ENCODE data around the gene RGS1. TPM values are rescaled to one million over a fixed set of nuclear protein-coding genes. Genes with fewer than 3 reads are reported as not detected.

The RGS1 gene
- polyA plus RNA-seq, 1 donor from 2014 or later: 119 TPM

DNA sequence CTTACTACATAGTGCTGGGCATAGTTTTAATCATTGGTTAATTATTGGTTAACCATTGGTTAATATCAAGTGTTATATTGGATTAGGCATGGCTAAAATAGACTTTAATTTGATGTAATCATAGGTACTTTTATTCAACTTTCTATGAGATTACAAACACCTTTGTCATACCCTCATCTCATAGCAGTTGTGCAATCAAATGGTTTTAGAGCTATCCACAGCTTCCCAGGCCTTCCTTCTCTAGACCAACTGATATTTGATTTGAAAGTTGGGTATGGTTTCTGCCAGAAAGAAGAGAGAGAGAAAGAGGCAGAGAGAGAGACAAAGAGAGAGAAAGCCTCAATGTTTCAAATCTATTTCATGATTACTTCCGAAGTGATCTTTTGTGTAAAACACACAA lies 9.6 kb upstream of the RGS1 start:
- Mint-ChIP-seq H3K27ac (no peak overlapping the region), H3K4me1 (peaks cover 0 to 3% (median 0%) of the 10 kb centered on the region in 3 donors)

DNA sequence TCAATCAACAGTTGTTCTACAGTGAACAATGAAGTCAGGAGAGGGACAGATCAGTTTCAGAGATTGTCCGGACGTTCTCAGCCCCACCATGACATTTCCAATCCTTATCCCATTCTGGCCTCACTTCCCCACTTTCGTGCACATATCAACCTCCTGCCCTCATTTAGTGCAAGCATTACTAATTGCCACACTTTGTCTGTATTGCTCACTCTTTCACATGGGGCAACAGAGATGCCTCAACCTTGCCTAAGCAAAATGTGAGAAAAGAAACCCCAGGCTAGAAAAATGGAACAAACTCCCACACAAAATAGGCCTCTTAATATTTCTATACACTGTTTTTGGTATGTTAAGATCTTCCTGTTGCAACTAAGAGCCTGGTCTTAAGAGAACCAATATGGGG lies 8.9 kb upstream of the RGS1 start:
- Mint-ChIP-seq H3K27me3 (peaks cover 1% of the 10 kb centered on the region), H3K4me3 (no peak overlapping the region), H3K4me1 (peaks cover 0 to 3% (median 0%) of the 10 kb centered on the region in 3 donors), H3K36me3 (no peaks in the 10 kb centered on the region), H3K27ac (no peak overlapping the region), H3K9me3 (peaks cover 2 to 5% (median 2%) of the 10 kb centered on the region in 3 donors)

More for the DNA sequence above, 9.6 kb upstream of the RGS1 start:
- H3K9me3 Mint-ChIP-seq: peaks cover 2 to 5% (median 2%) of the 10 kb centered on the region in 3 donors
- H3K27me3 Mint-ChIP-seq: no peaks in the 10 kb centered on the region
- no peaks in the 10 kb centered on the region for H3K36me3 Mint-ChIP-seq
- H3K4me3 Mint-ChIP-seq: no peak overlapping the region

DNA sequence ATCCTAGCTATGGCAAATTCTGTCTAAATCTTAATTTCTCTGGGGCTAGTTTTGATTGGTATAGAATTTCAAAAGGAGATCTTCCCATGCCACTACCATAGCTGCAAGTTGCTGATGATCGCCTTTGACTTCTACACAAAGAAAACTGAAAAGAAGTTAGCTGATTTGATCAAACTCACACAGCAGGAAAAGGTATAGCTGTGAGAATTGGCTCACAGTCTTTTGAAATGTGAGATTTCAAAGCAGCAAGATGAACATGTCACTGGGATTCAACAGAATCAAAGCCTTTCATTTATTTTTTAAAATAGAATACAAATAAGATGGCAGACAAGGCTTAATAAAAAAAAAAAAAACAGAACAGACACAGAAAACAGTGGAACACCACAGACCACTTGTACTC lies 7.5 kb upstream of the RGS1 start:
- H3K27me3 Mint-ChIP-seq: peaks cover 1% of the 10 kb centered on the region
- peaks cover under 1 to 5% (median 2%) of the 10 kb centered on the region in 3 donors for H3K9me3 Mint-ChIP-seq
- no peak overlapping the region for H3K4me3 Mint-ChIP-seq
- H3K27ac Mint-ChIP-seq: no peak overlapping the region
- H3K36me3 Mint-ChIP-seq: no peaks in the 10 kb centered on the region
- peaks cover 0 to 3% (median 0%) of the 10 kb centered on the region in 3 donors for H3K4me1 Mint-ChIP-seq

DNA sequence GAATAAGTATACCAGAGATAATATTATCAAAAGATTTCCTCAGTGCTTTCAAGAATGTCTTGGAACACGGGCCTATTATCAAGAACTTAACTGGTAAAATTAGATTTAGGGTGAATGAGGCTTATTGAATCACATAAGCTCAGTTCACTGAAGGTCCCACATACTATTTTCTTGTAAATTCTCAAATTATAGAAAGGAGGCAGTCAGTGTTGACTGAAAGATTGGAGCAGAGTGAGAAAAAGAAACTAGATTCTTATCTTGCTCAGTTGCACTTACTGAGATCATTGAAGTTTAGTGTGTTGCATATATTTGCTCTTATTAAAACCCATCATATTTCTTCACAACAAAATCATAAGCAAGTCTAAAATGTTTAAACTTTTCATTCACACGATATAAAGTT lies 3.9 kb upstream of the RGS1 start:
- H3K36me3 Mint-ChIP-seq: no peaks in the 10 kb centered on the region
- H3K4me1 Mint-ChIP-seq: peaks cover 7 to 9% (median 8%) of the 10 kb centered on the region in 3 donors
- peaks cover 11% of the 10 kb centered on the region for H3K27me3 Mint-ChIP-seq
- no peak overlapping the region for H3K27ac Mint-ChIP-seq
- no peak overlapping the region for H3K4me3 Mint-ChIP-seq
- peaks cover 0 to 5% (median 2%) of the 10 kb centered on the region in 3 donors for H3K9me3 Mint-ChIP-seq

DNA sequence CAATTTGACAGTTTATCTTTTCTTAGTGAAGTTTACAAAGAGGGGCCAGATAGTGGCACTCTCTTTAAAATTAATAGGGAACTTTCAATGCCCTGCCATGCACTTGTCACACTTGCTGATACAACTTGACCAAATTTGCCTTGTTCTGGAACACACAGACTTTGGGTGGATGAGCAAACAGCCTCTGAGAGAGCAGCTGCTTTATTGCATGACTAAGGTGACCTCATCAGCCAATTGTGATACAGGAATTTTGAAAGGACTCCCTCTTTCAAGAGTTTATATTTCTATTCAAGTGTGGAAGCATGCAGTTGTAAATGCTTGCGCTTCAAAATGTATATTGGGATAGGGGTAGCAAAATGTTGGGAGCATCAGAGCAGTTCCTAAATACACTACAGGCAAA lies 2.1 kb upstream of the RGS1 start:
- Mint-ChIP-seq H3K4me1 (peaks cover 7 to 15% (median 11%) of the 10 kb centered on the region in 3 donors), H3K9me3 (peaks cover 0 to 5% (median 2%) of the 10 kb centered on the region in 3 donors), H3K27ac (peak overlapping the region in 2 of 3 donors; percentile 21 to 48), H3K27me3 (peaks cover 11% of the 10 kb centered on the region), H3K4me3 (no peak overlapping the region), H3K36me3 (no peaks in the 10 kb centered on the region)

DNA sequence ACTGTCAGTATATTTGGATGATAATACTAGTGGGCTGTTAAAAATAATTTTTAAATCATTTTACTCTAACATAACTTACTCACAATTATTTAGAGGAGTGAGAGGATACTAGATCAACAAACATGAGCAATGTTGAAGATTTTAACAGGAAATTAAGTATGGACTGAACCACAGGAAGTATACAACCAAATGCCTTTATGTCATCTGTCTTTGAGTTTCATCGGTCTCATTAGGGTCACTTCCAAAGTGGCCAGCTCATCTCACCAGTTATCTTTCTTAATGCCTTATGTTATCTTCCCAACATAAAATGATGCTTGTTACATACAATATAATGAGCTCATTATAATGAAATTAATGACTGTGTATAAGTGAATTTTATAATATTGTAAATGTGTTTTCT lies 1.5 kb upstream of the RGS1 start:
- peaks cover 7 to 15% (median 11%) of the 10 kb centered on the region in 3 donors for H3K4me1 Mint-ChIP-seq
- peaks cover 11% of the 10 kb centered on the region for H3K27me3 Mint-ChIP-seq
- no peaks in the 10 kb centered on the region for H3K36me3 Mint-ChIP-seq
- no peak overlapping the region for H3K4me3 Mint-ChIP-seq
- peak overlapping the region in 1 of 3 donors; percentile 48 for H3K27ac Mint-ChIP-seq
- H3K9me3 Mint-ChIP-seq: peaks cover 0 to 5% (median 2%) of the 10 kb centered on the region in 3 donors

DNA sequence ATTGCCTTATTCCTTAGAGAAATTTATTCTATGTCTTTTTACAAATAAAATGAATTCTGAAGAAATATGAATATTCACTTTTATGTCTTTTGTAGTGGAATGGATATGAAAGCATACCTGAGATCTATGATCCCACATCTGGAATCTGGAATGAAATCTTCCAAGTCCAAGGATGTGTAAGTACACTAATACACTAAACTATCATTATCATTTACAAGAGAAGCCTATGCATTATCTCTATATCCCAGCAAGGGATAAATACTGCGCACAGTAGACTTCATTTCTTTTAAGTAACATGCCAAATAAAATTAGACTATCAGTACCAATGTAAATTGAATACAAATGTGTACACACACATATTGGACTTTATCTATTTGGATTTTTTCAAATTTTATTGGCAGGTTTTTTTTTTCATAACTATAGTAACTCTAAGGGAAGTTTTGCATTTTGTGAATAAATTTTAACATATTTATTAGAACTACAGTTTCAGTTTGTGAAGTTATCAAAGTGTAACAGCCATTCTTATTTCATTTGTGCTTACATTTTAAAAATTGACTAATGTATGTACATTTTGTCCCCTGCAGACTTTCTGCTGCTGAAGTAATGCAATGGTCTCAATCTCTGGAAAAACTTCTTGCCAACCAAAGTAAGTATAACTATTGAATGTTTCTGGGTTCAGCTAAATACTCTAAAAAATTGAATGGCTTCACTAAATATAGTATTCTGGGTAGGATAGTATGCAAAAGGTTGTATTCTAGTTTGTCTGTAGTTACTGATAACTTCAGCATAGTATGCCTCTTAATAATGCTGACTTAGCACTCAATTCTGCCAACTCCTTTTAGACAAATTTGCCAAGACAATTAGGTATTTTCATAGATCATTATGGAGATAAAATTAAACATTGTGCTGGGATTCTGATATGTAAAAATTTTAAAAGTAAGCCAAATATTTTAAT lies 894 bp downstream of the RGS1 start:
- peak overlapping the region in 1 of 3 donors; percentile 97 for H3K27ac Mint-ChIP-seq
- peaks cover 7 to 17% (median 11%) of the 10 kb centered on the region in 3 donors for H3K4me1 Mint-ChIP-seq
- no peaks in the 10 kb centered on the region for H3K9me3 Mint-ChIP-seq
- no peaks in the 10 kb centered on the region for H3K36me3 Mint-ChIP-seq
- peaks cover 10% of the 10 kb centered on the region for H3K27me3 Mint-ChIP-seq
- peak overlapping the region in 2 of 4 donors; percentile 87 to 92 for H3K4me3 Mint-ChIP-seq

DNA sequence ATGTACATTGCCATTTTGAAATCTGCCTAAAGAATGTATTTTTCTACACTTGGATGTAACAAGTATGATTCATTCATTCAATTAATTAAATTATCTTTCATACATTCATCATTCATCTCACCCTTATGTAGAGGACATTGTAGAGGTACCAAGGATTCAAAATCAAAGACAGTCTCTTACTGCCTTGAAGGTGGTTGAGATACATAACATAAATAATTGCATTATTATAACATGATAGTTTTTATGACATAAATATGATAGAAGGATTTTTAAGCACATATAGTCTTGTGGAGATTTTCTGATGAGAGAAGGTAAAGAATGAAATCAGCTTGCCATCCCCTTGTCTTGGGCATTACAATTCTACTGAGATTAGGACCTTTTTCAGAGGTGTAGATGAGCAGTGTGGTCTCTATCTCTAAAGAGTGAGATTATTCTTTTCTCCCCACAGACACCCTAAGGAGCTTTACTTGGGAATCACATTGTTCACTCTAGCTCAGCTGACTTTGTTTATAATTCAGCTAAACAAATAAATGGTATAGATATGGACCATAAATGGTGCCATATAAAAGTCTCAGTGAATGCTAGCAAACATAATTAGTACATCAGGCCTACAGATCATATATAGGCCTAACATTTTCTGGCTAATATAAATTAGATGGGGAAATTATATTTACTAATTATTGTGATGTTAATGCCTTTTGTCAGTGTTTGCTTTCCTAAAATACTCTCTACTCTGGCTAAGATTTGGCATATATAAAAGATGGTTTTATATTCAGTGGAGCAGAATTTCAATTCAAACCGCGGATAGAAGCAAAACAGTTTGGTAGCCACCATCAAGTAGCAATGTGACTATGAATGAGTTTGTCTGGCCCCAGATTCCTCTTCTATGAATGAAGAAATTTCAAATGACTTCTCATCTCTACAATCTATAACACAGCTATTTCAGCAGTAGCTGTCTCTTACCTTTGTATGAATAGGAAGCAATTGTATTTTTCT lies 1.9 kb downstream of the RGS1 start:
- H3K27ac Mint-ChIP-seq: peak overlapping the region in 2 of 3 donors; percentile 33 to 97
- no peaks in the 10 kb centered on the region for H3K36me3 Mint-ChIP-seq
- peak overlapping the region in 1 of 4 donors; percentile 67 for H3K4me3 Mint-ChIP-seq
- no peaks in the 10 kb centered on the region for H3K9me3 Mint-ChIP-seq
- H3K4me1 Mint-ChIP-seq: peaks cover 7 to 17% (median 11%) of the 10 kb centered on the region in 3 donors
- H3K27me3 Mint-ChIP-seq: peaks cover 10% of the 10 kb centered on the region

DNA sequence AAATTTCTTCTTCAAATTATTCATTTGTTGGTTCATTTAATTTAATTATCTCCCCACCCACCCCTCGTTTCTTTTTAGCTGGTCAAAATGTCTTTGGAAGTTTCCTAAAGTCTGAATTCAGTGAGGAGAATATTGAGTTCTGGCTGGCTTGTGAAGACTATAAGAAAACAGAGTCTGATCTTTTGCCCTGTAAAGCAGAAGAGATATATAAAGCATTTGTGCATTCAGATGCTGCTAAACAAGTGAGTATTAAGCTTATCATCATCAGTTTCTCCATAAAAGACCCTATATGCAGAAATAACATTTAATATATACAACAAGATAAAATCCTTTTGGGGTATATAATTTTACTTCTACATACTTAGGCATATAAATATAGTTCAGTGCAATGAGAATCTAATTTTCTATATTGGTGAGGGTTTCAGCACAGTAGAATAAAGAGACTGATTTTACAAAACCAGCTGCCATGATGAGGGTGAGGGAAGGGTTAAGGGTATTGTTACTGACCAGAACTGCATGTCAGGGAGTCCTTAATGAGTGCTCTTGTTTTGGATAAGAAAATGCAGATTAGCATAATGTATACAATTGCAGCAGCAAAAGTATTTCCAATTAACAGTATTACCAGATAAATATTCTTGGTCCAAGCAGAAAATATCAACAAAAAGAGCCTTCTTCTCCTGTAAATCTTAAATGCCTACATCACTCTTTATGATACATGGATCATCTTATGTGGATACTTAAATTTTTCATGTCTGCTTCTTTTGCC lies 2.8 kb downstream of the RGS1 start:
- H3K36me3 Mint-ChIP-seq: no peaks in the 10 kb centered on the region
- no peaks in the 10 kb centered on the region for H3K9me3 Mint-ChIP-seq
- H3K27ac Mint-ChIP-seq: peak overlapping the region in 2 of 3 donors; percentile 10 to 33
- peaks cover 10% of the 10 kb centered on the region for H3K27me3 Mint-ChIP-seq
- peaks cover 7 to 17% (median 11%) of the 10 kb centered on the region in 3 donors for H3K4me1 Mint-ChIP-seq
- no peak overlapping the region for H3K4me3 Mint-ChIP-seq

DNA sequence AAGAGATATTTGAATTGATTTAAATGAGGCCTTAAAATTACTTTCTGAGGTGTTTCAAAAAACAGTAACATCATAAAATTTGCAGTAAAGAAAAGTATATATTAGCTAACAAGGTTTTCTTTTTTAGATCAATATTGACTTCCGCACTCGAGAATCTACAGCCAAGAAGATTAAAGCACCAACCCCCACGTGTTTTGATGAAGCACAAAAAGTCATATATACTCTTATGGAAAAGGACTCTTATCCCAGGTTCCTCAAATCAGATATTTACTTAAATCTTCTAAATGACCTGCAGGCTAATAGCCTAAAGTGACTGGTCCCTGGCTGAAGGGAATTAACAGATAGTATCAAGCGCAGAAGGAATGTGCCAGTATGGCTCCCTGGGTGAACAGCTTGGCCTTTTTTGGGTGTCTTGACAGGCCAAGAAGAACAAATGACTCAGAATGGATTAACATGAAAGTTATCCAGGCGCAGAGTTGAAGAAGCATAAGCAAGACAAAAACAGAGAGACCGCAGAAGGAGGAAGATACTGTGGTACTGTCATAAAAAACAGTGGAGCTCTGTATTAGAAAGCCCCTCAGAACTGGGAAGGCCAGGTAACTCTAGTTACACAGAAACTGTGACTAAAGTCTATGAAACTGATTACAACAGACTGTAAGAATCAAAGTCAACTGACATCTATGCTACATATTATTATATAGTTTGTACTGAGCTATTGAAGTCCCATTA lies 3.6 kb downstream of the RGS1 start:
- H3K27ac Mint-ChIP-seq: peak overlapping the region in 2 of 3 donors; percentile 4 to 6
- H3K27me3 Mint-ChIP-seq: peaks cover 7% of the 10 kb centered on the region
- H3K9me3 Mint-ChIP-seq: no peaks in the 10 kb centered on the region
- no peak overlapping the region for H3K4me3 Mint-ChIP-seq
- peaks cover 7 to 17% (median 11%) of the 10 kb centered on the region in 3 donors for H3K4me1 Mint-ChIP-seq
- no peaks in the 10 kb centered on the region for H3K36me3 Mint-ChIP-seq

DNA sequence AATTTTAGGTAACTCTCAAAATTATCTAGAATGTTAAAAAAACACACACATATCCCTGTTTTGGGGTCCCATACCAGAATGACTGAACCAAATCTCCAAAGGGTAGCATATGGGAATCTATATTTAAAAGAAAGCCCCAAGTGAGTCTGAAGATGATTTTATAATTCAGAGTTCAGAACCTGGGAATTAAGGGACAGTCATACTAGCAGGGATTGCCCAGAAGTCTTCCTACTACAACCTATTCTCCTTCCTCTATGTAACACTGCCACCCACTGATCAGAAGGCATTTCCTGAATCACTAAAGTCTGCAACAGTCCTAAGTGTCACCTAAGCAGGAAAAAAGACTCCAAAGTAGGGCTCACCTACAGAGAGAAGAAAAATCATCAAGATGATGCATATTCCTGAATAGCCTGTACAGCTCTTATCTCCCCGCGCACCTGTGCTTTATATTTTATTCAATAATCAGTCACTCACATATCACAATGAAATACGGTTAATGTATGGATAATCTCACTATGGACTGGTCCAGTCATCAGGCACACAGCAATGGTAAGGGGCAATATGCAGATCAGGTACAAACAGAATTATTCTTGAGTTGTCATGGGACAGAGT lies 4.9 kb downstream of the RGS1 start:
- Mint-ChIP-seq H3K27me3 (peaks cover 4% of the 10 kb centered on the region), H3K9me3 (no peaks in the 10 kb centered on the region), H3K4me3 (no peak overlapping the region), H3K36me3 (no peaks in the 10 kb centered on the region), H3K4me1 (peaks cover 4 to 13% (median 7%) of the 10 kb centered on the region in 3 donors), H3K27ac (no peak overlapping the region)

DNA sequence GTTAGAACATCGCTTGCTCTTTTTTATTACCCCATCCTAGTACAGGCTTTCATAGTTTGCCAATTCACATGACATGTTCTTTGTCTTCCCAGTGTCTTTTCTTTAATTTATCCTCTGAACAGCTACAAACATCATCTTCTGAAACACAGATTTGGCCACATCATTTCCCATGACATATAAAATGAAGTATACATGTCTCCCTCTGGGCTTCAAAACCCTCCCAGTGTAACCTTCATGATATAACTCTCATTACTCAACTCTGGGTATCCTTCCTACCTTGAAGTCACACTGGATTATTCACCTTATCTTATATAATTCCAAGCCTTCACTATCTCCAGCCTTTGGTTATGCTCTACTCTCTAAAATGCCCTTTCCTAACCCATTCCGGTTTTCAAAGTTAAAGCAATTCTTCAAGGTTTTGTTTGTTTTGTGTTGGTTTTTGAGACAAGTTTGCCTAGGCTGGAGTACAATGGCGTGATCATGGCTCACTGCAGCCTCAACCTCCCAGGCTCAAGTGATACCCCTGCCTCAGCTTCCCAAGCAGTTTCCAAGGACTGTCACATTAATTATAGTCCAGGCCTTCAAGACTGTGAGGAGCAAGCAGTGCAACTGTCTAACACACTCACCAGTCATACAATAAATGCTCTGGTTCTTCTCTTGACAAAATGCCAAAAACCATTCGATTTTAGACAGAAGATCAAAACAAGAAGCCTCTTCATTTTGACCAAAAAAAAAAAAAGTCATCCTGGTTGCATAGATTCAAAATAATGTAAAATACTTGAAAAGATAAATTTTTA lies 5.8 kb downstream of the RGS1 start:
- H3K4me3 Mint-ChIP-seq: no peak overlapping the region
- no peak overlapping the region for H3K27ac Mint-ChIP-seq
- H3K36me3 Mint-ChIP-seq: no peaks in the 10 kb centered on the region
- H3K4me1 Mint-ChIP-seq: peaks cover 0 to 10% (median 2%) of the 10 kb centered on the region in 3 donors
- no peaks in the 10 kb centered on the region for H3K9me3 Mint-ChIP-seq
- H3K27me3 Mint-ChIP-seq: no peaks in the 10 kb centered on the region

DNA sequence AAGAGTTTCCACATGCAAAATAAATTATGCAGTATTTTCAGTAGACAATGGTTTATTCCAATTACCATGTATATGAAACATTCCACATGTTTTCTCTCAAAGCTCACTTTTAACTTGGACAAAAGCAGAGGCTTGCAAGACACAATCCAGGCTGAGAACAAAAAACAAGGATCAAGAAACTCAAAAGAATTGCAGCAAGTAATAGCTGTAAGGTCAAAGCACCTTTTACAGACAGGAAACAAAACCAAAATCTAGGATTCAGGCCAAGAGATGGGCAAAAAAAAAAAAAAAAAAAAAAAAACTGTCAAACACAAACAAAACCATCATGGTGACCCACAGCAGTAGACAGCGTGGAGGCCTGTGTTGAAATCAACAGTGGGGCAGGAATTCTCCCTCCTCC lies 9.3 kb downstream of the RGS1 start:
- Mint-ChIP-seq H3K27ac (no peak overlapping the region), H3K9me3 (no peaks in the 10 kb centered on the region), H3K36me3 (no peaks in the 10 kb centered on the region), H3K4me3 (no peak overlapping the region), H3K4me1 (no peaks in the 10 kb centered on the region), H3K27me3 (no peaks in the 10 kb centered on the region)
